Measurements from ENCODE around the gene IFIT3.

DNA sequence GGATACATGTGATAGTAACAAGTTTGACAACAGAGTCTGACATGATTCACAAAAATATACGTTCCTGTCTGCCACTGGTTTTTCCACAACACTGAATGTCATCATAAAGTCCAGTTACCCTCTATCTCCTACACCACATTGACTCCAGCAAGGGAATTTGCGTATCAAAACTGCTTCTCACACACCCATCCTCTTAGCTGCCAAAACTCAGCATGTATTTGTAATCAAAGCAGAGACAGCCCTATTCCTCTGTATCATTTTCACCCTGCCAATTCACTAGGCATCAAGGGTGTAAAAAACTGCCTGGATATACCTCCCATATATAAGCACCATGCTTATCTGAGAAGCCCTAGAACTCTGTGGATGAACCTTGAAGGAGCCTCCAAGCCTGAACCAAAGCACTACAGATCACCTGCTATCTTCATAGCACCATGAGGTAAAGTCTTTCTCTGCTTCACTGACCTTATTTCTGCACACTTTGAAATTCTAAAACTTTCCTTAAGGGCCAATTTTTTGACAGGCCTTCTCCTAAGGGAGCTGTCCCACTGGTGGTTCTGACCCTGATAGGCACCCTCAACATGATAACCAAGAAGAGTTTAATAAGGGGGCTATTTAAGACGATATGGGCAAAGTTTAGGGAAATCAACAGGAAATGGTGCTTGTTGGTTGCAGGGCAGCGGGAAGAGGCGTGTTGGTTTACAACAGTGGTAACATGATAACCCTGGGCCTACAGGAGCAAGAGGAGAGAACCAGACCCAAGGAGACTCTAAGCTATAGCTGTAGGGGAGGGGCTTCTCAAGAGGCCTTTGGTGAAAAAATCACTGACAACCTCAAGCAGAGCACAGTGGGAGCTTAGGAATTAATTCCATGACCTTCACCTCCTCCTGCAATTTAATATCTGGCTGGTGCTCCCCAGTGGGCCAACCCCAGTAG is 50.2 kb downstream of the IFIT3 start, which contains the start of gene IFIT1B:
- TF ChIP-seq JUND (IDR thresholded peaks at IDR 0.05; ENCODE audit: low read length) (no peak), CREB1 (IDR thresholded peaks at IDR 0.05) (no peak), EP300 (IDR thresholded peaks at IDR 0.05; ENCODE audit: borderline replicate concordance in 1 of 2, low read depth in 2 of 2, low read length in 2 of 2) (no peak), POLR2A (IDR thresholded peaks at IDR 0.05; ENCODE audit: control extremely low read depth in 1 of 2, low read depth in 2 of 2, low read length in 2 of 2) (no peak)
